SK-N-SH (cell line): ENCODE data around the gene CACNA2D3. TPM values are rescaled to one million over a fixed set of nuclear protein-coding genes. Genes with fewer than 3 reads are reported as not detected.

Source experiments
- CTCF ChIA-PET: fragments of 300-600, 350-600 bp; formaldehyde crosslinking; extraction: SDS; loops from one replicate; lab custom pipeline; 2021; lab: Yijun Ruan, JAX
- POLR2A ChIA-PET: fragments of 350-600 bp; sonication (Branson Sonifier 250); formaldehyde crosslinking; extraction: SDS; loops from one replicate; lab custom pipeline; 2020; ENCODE audit warnings: antibody characterized with exemption, inconsistent platforms; lab: Yijun Ruan, JAX
- DNase-seq: peaks from one replicate; pipeline ENCODE4 v3.0.0; 2012
- H2AFZ ChIP-seq: fragments of 200-600 bp; sonication (generic); 2 replicates; pipeline ENCODE4 v1.8.1; 2016; ENCODE audit warnings: antibody characterized with exemption, mild to moderate bottlenecking, low read depth
- H3F3A ChIP-seq: fragments of 200-600 bp; sonication (generic); replicated peaks from 2 replicates; pipeline ENCODE3; 2016; ENCODE audit warnings: antibody characterized with exemption, mild to moderate bottlenecking; ENCODE audit not compliant: insufficient read depth
- H3K27ac ChIP-seq, 2 experiments: fragments of 200-500 bp in 1 of 2; fragments of 200-600 bp in 1 of 2; sonication (Bioruptor generic) in 1 of 2; sonication (generic), shearing (Covaris generic) in 1 of 2; 2 replicates each; pipeline versions ENCODE4 v1.5.1 to v1.6.1; 2014 to 2016; ENCODE audit warnings: low read depth in 2 of 2, inconsistent platforms in 1 of 2, low read length in 1 of 2, mild to moderate bottlenecking in 1 of 2, mixed read lengths in 1 of 2
- H3K27me3 ChIP-seq: fragments of 200-600 bp; sonication (generic), shearing (Covaris generic); 2 replicates; pipeline ENCODE4 v1.6.1; 2016; ENCODE audit warnings: mixed run types; ENCODE audit not compliant: insufficient read depth
- H3K36me3 ChIP-seq, 2 experiments: fragments of 200-500 bp in 1 of 2; fragments of 200-600 bp in 1 of 2; sonication (Bioruptor generic) in 1 of 2; sonication (generic) in 1 of 2; replicated peaks in 1 of 2; 2 replicates each; pipeline versions ENCODE3 to v1.5.1; 2014 to 2016; ENCODE audit warnings: low read length in 1 of 2, mild to moderate bottlenecking in 1 of 2; ENCODE audit not compliant: insufficient read depth in 2 of 2, control insufficient read depth in 1 of 2
- H3K4me1 ChIP-seq, 2 experiments: fragments of 200-500 bp in 1 of 2; fragments of 200-600 bp in 1 of 2; sonication (Bioruptor generic) in 1 of 2; sonication (generic), shearing (Covaris generic) in 1 of 2; 2 replicates each; pipeline versions ENCODE4 v1.5.1 to v1.6.1; 2014 to 2016; ENCODE audit warnings: low read depth in 1 of 2, low read length in 1 of 2, mixed run types in 1 of 2; ENCODE audit not compliant: insufficient read depth in 2 of 2, control insufficient read depth in 1 of 2
- H3K4me2 ChIP-seq: fragments of 200-600 bp; sonication (generic), shearing (Covaris generic); 2 replicates; pipeline ENCODE4 v1.6.1; 2017; ENCODE audit warnings: mixed run types
- H3K4me3 ChIP-seq, 2 experiments: fragments of 200-500 bp in 1 of 2; fragments of 200-600 bp in 1 of 2; sonication (Bioruptor generic) in 1 of 2; sonication (generic), shearing (Covaris generic) in 1 of 2; 2 replicates each; pipeline versions ENCODE4 v1.5.1 to v1.8.1; 2014 to 2016; ENCODE audit warnings: low read depth in 2 of 2, inconsistent platforms in 1 of 2, low read length in 1 of 2, mild to moderate bottlenecking in 1 of 2, mixed read lengths in 1 of 2, moderate library complexity in 1 of 2
- H3K79me2 ChIP-seq: fragments of 200-600 bp; sonication (generic); 2 replicates; pipeline ENCODE4 v1.8.1; 2017; ENCODE audit warnings: mild to moderate bottlenecking; ENCODE audit not compliant: insufficient read depth
- H3K9ac ChIP-seq: fragments of 200-600 bp; sonication (generic); 2 replicates; pipeline ENCODE4 v1.6.1; 2017; ENCODE audit warnings: mixed run types
- H3K9me2 ChIP-seq: fragments of 200-600 bp; sonication (generic); 2 replicates; pipeline ENCODE4 v1.6.1; 2017; ENCODE audit warnings: mixed run types
- H3K9me3 ChIP-seq: fragments of 200-600 bp; sonication (generic); 2 replicates; pipeline ENCODE4 v1.6.1; 2017; ENCODE audit warnings: mixed run types, mild to moderate bottlenecking, moderate library complexity
- H4K20me1 ChIP-seq: fragments of 200-600 bp; sonication (generic); 2 replicates; pipeline ENCODE4 v1.6.1; 2017; ENCODE audit warnings: mild to moderate bottlenecking, mixed run types; ENCODE audit not compliant: insufficient read depth
- CHD2 ChIP-seq: fragments of 150-350 bp; IDR thresholded peaks from 2 replicates; pipeline ENCODE4 v1.6.1; 2018; ENCODE audit warnings: low read length; ENCODE audit not compliant: partially characterized antibody
- CTCF ChIP-seq: fragments of 200-600 bp; sonication (generic); IDR thresholded peaks from 2 replicates; pipeline ENCODE4 v1.6.1; 2017; ENCODE audit warnings: antibody characterized with exemption, mild to moderate bottlenecking, moderate library complexity
- EP300 ChIP-seq, 2 experiments: IDR thresholded peaks; 2 replicates each; pipeline versions ENCODE4 v1.4.0 to v1.6.1; 2012; ENCODE audit warnings: borderline replicate concordance in 1 of 2, low read depth in 1 of 2, low read length in 1 of 2
- FOXM1 ChIP-seq: IDR thresholded peaks from 2 replicates; pipeline ENCODE4 v1.4.0; 2012; ENCODE audit warnings: low read depth, mild to moderate bottlenecking
- GATA2 ChIP-seq: sonication (generic); formaldehyde crosslinking; IDR thresholded peaks from 2 replicates; pipeline ENCODE4 v1.5.0; 2020; ENCODE audit warnings: mild to moderate bottlenecking, missing genetic modification reagents
- IRF3 ChIP-seq: fragments of 150-350 bp; IDR thresholded peaks from 2 replicates; pipeline ENCODE4 v1.6.1; 2016; ENCODE audit warnings: mild to moderate bottlenecking, low read depth, low read length
- MEF2A ChIP-seq: IDR thresholded peaks from 2 replicates; pipeline ENCODE4 v1.4.0; 2012; ENCODE audit warnings: low read depth, borderline replicate concordance
- MXI1 ChIP-seq: IDR thresholded peaks from 2 replicates; pipeline ENCODE4 v1.6.1; 2012; ENCODE audit warnings: mild to moderate bottlenecking, low read depth, low read length, improper control_type of control experiment
- NRF1 ChIP-seq: IDR thresholded peaks from 2 replicates; pipeline ENCODE4 v1.6.1; 2012; ENCODE audit warnings: low read depth, mild to moderate bottlenecking, low read length
- PBX3 ChIP-seq: IDR thresholded peaks from 2 replicates; pipeline ENCODE4; 2012
- SMC3 ChIP-seq: IDR thresholded peaks from 2 replicates; pipeline ENCODE4 v1.6.1; 2012; ENCODE audit warnings: low read depth, low read length, improper control_type of control experiment
- TAF1 ChIP-seq: IDR thresholded peaks from 2 replicates; pipeline ENCODE4 v1.6.1; 2012; ENCODE audit warnings: low read depth, mild to moderate bottlenecking, low read length, moderate library complexity, borderline replicate concordance
- TCF12 ChIP-seq: IDR thresholded peaks from 2 replicates; pipeline ENCODE4 v1.4.0; 2012
- USF2 ChIP-seq: fragments of 150-350 bp; IDR thresholded peaks from 2 replicates; pipeline ENCODE4 v1.6.1; 2017; ENCODE audit warnings: antibody characterized with exemption, low read length, low read depth, borderline replicate concordance
- YY1 ChIP-seq: IDR thresholded peaks from 2 replicates; pipeline ENCODE4 v1.4.0; 2012; ENCODE audit warnings: low read depth, mild to moderate bottlenecking
- WGBS: methylation state at CpG from one replicate; pipeline ENCODE4 v1.1.6; 2017; ENCODE audit warnings: low lambda C conversion rate; 5-methylcytosine and 5-hydroxymethylcytosine counted together
- polyA plus RNA-seq, 3 experiments: library from polyadenylated mRNA; depleted of rRNA; stranded (reverse); fragments of >200 nt; gene quantifications; 2 replicates each; pipeline ENCODE4 v1.2.3, GENCODE V29; 2012

The CACNA2D3 gene
- polyA plus RNA-seq, 1 of the 3 experiments (the other 2 are of a cell fraction): 0.15 TPM

- no peak for DNase-seq
- CTCF ChIA-PET: interaction anchor here (1.0 to 1.4 kb wide), 2 partner anchors 13 to 50 kb away, joined by 3 to 6 read pairs; no protein-coding TSS in a partner anchor
- H3K27ac ChIP-seq: peak overlapping the region; percentile 28 to 71; a peak in 3 of 4 replicates
These were observed 877.5 kb downstream of the CACNA2D3 start for GRCh38 chr3:54999811-55000210.

More at GRCh38 chr3:54999811-55000210, 877.5 kb downstream of the CACNA2D3 start:
- Histone ChIP-seq H3K9me2 (no peaks in the 10 kb centered on the region), H3K9ac (no peak overlapping the region), H3K9me3 (no peaks in the 10 kb centered on the region), H3K79me2 (no peaks in the 10 kb centered on the region), H2AFZ (no peak overlapping the region), H3K27me3 (no peaks in the 10 kb centered on the region), H4K20me1 (no peaks in the 10 kb centered on the region), H3F3A (peaks cover 5% of the 10 kb centered on the region), H3K4me3 (no peak overlapping the region), H3K4me2 (peak overlapping the region; percentile 5), H3K36me3 (no peaks in the 10 kb centered on the region), H3K4me1 (peaks cover 4% of the 10 kb centered on the region in 2 experiments; a peak in 2 of 4 replicates)
- WGBS: 61% methylated on average over 3 of the region's 3 CpGs
- POLR2A ChIA-PET: no interaction called here
- TF ChIP-seq YY1 (no peak), TCF12 (peak; percentile 70), EP300 (IDR thresholded peaks at IDR 0.05; ENCODE audit: borderline replicate concordance in 1 of 2, low read depth in 1 of 2, low read length in 1 of 2) (no peak; a peak in 1 of 4 replicates), TAF1 (no peak), SMC3 (no peak), NRF1 (no peak), IRF3 (no peak), FOXM1 (no peak), MXI1 (no peak), GATA2 (CRISPR knock-in tag) (no peak), MEF2A (no peak), PBX3 (0 out of 2 replicates have a peak, but pooled peaks have one; percentile 42), CTCF (no peak), CHD2 (no peak), USF2 (no peak)
